ENCODE results near the gene C1orf56.

C1orf56 gene

GRCh38 chr1:151055581-151055980, 8.0 kb downstream of the C1orf56 start:
- Histone ChIP-seq H3K9ac (ENCODE audit: low read length) (no peak overlapping the region), H3K9me3 (ENCODE audit: insufficient read depth, low read length) (no peaks in the 10 kb centered on the region), H3K4me2 (ENCODE audit: low read depth, low read length, poor library complexity, severe bottlenecking) (no peak overlapping the region), H2AFZ (ENCODE audit: low read depth, low read length, severe bottlenecking) (no peak overlapping the region), H3K36me3 (ENCODE audit: low read length) (peaks cover 12% of the 10 kb centered on the region; the same call in 1 of the 2 replicates), H3F3A (ENCODE audit: insufficient read depth) (peaks cover 6% of the 10 kb centered on the region), H3K4me3 (ENCODE audit: insufficient read depth, low read length, poor library complexity, severe bottlenecking) (no peak overlapping the region), H3K9me2 (replicated peaks; ENCODE audit: insufficient read depth, low read length) (no peaks in the 10 kb centered on the region), H3K79me2 (ENCODE audit: insufficient read depth, low read length) (peaks cover 43% of the 10 kb centered on the region), H4K20me1 (ENCODE audit: low read depth, low read length) (no peaks in the 10 kb centered on the region; the same call in 1 of the 2 replicates), H3K27me3 (ENCODE audit: low read length) (no peaks in the 10 kb centered on the region), H3K27ac (ENCODE audit: low read depth, low read length) (no peak overlapping the region)
- no peak for TF ChIP-seq CTCF (IDR thresholded peaks at IDR 0.05; ENCODE audit: insufficient read depth, low read length, poor library complexity, severe bottlenecking)
- no peak for TF ChIP-seq EZH2phosphoT487 (conservative IDR thresholded peaks at IDR 0.05; ENCODE audit: low read length)

- Histone ChIP-seq H3K27ac (ENCODE audit: low read depth, low read length) (no peak overlapping the region), H3K9ac (ENCODE audit: low read length) (0 out of 2 replicates have a peak overlapping the region, but pooled peaks have one; percentile 2)
Measured at GRCh38 chr1:151056149-151056548, 8.6 kb downstream of the C1orf56 start.

GRCh38 chr1:151058692-151059091, 11.1 kb downstream of the C1orf56 start:
- H3K36me3 ChIP-seq (ENCODE audit: low read length): peaks cover 8% of the 10 kb centered on the region; the same call in 1 of the 2 replicates
- peak overlapping the region; percentile 74 for H3K27ac ChIP-seq (ENCODE audit: low read depth, low read length)
- peak overlapping the region; percentile 83 for H3K4me2 ChIP-seq (ENCODE audit: low read depth, low read length, poor library complexity, severe bottlenecking)
- H3K9me3 ChIP-seq (ENCODE audit: insufficient read depth, low read length): no peaks in the 10 kb centered on the region
- no peaks in the 10 kb centered on the region for H3K9me2 ChIP-seq (replicated peaks; ENCODE audit: insufficient read depth, low read length)
- H3F3A ChIP-seq (ENCODE audit: insufficient read depth): peaks cover 13% of the 10 kb centered on the region
- H3K9ac ChIP-seq (ENCODE audit: low read length): peak overlapping the region; percentile 95
- no peak overlapping the region for H2AFZ ChIP-seq (ENCODE audit: low read depth, low read length, severe bottlenecking)
- H4K20me1 ChIP-seq (ENCODE audit: low read depth, low read length): no peaks in the 10 kb centered on the region; the same call in 1 of the 2 replicates
- no peaks in the 10 kb centered on the region for H3K27me3 ChIP-seq (ENCODE audit: low read length)
- peak overlapping the region; percentile 87 for H3K4me3 ChIP-seq (ENCODE audit: insufficient read depth, low read length, poor library complexity, severe bottlenecking)
- TF ChIP-seq EZH2phosphoT487 (conservative IDR thresholded peaks at IDR 0.05; ENCODE audit: low read length) (no peak), CTCF (IDR thresholded peaks at IDR 0.05; ENCODE audit: insufficient read depth, low read length, poor library complexity, severe bottlenecking) (no peak)
- peaks cover 50% of the 10 kb centered on the region for H3K79me2 ChIP-seq (ENCODE audit: insufficient read depth, low read length)

More at GRCh38 chr1:151056149-151056548, 8.6 kb downstream of the C1orf56 start:
- Histone ChIP-seq H3F3A (ENCODE audit: insufficient read depth) (peaks cover 4% of the 10 kb centered on the region), H2AFZ (ENCODE audit: low read depth, low read length, severe bottlenecking) (no peak overlapping the region), H3K9me2 (replicated peaks; ENCODE audit: insufficient read depth, low read length) (no peaks in the 10 kb centered on the region), H3K79me2 (ENCODE audit: insufficient read depth, low read length) (peaks cover 48% of the 10 kb centered on the region), H3K4me3 (ENCODE audit: insufficient read depth, low read length, poor library complexity, severe bottlenecking) (no peak overlapping the region), H3K36me3 (ENCODE audit: low read length) (peaks cover 12% of the 10 kb centered on the region; the same call in 1 of the 2 replicates), H3K9me3 (ENCODE audit: insufficient read depth, low read length) (no peaks in the 10 kb centered on the region), H4K20me1 (ENCODE audit: low read depth, low read length) (no peaks in the 10 kb centered on the region; the same call in 1 of the 2 replicates), H3K27me3 (ENCODE audit: low read length) (no peaks in the 10 kb centered on the region), H3K4me2 (ENCODE audit: low read depth, low read length, poor library complexity, severe bottlenecking) (no peak overlapping the region)
- no peak for TF ChIP-seq EZH2phosphoT487 (conservative IDR thresholded peaks at IDR 0.05; ENCODE audit: low read length)
- TF ChIP-seq CTCF (IDR thresholded peaks at IDR 0.05; ENCODE audit: insufficient read depth, low read length, poor library complexity, severe bottlenecking): no peak

Data from SU-DHL-6 (cell line).